Mesendoderm (in vitro differentiated cells): ENCODE measurements around the gene PRDM2.

Experiments used
- DNase-seq: peaks from one replicate; pipeline ENCODE4 v3.0.0; 2013
- H2AK5ac ChIP-seq: 2 replicates; pipeline ENCODE4 v1.6.1; 2013; ENCODE audit warnings: low read length, inconsistent platforms
- H2BK120ac ChIP-seq: 2 replicates; pipeline ENCODE4 v1.6.1; 2013; ENCODE audit warnings: low read depth, mild to moderate bottlenecking, low read length, moderate library complexity, mixed read lengths
- H2BK15ac ChIP-seq: replicated peaks from 2 replicates; pipeline ENCODE4 v1.6.1; 2013; ENCODE audit warnings: low read depth, mild to moderate bottlenecking, moderate library complexity
- H2BK5ac ChIP-seq: 2 replicates; pipeline ENCODE4 v1.6.1; 2013; ENCODE audit warnings: low read length, inconsistent platforms
- H3K18ac ChIP-seq: 2 replicates; pipeline ENCODE4 v1.6.1; 2013; ENCODE audit warnings: mild to moderate bottlenecking, low read length, mixed read lengths
- H3K23ac ChIP-seq: one replicate; pipeline ENCODE4 v1.6.1; 2013; ENCODE audit warnings: low read length
- H3K27ac ChIP-seq: 2 replicates; pipeline ENCODE4 v1.5.1; 2013; ENCODE audit warnings: low read depth, mild to moderate bottlenecking, inconsistent platforms, low read length, moderate library complexity
- H3K27me3 ChIP-seq: 2 replicates; pipeline ENCODE4 v1.6.1; 2013; ENCODE audit warnings: low read length, control low read depth, mild to moderate bottlenecking, inconsistent platforms; ENCODE audit not compliant: insufficient read depth, poor library complexity
- H3K36me3 ChIP-seq: 2 replicates; pipeline ENCODE4 v1.6.1; 2013; ENCODE audit warnings: low read length, inconsistent platforms; ENCODE audit not compliant: control insufficient read depth, insufficient read depth
- H3K4ac ChIP-seq: one replicate; pipeline ENCODE4 v1.6.1; 2013; ENCODE audit warnings: low read depth, mild to moderate bottlenecking, low read length, moderate library complexity
- H3K4me1 ChIP-seq: 2 replicates; pipeline ENCODE4 v1.6.1; 2013; ENCODE audit warnings: low read depth, low read length, inconsistent platforms; ENCODE audit not compliant: control insufficient read depth
- H3K4me2 ChIP-seq: 2 replicates; pipeline ENCODE4 v1.6.1; 2013; ENCODE audit warnings: low read length
- H3K4me3 ChIP-seq: 2 replicates; pipeline ENCODE4 v1.5.1; 2013; ENCODE audit warnings: mild to moderate bottlenecking, low read length
- H3K56ac ChIP-seq: one replicate; pipeline ENCODE4 v1.6.1; 2013; ENCODE audit warnings: low read length
- H3K79me1 ChIP-seq: 2 replicates; pipeline ENCODE4 v1.6.1; 2013; ENCODE audit warnings: low read length, inconsistent platforms
- H3K79me2 ChIP-seq: 2 replicates; pipeline ENCODE4 v1.6.1; 2013; ENCODE audit warnings: mild to moderate bottlenecking, low read length; ENCODE audit not compliant: control insufficient read depth, insufficient read depth
- H3K9ac ChIP-seq: 2 replicates; pipeline ENCODE4 v1.6.1; 2013; ENCODE audit warnings: low read length, inconsistent platforms
- H4K5ac ChIP-seq: one replicate; pipeline ENCODE4 v1.6.1; 2013; ENCODE audit warnings: low read length
- H4K8ac ChIP-seq: one replicate; pipeline ENCODE4 v1.6.1; 2013; ENCODE audit warnings: low read depth, mild to moderate bottlenecking, control low read depth, low read length, moderate library complexity
- WGBS: extraction: QIAGEN DNeasy Blood & Tissue Kit; methylation state at CpG from one replicate; pipeline ENCODE4 v1.1.7; 2013; ENCODE audit warnings: low lambda C conversion rate, missing lambda C conversion rate; ENCODE audit not compliant: insufficient coverage; ENCODE audit errors: extremely low coverage; 5-methylcytosine and 5-hydroxymethylcytosine counted together

PRDM2 gene

GRCh38 chr1:13823936-13824335 is 123.9 kb downstream of the PRDM2 start:
- Histone ChIP-seq H3K4me1 (no peaks in the 10 kb centered on the region), H3K36me3 (no peaks in the 10 kb centered on the region), H3K18ac (no peak overlapping the region), H2BK120ac (no peak overlapping the region), H3K4ac (no peak overlapping the region), H3K56ac (no peak overlapping the region), H4K8ac (no peak overlapping the region), H2BK15ac (no peak overlapping the region), H3K4me2 (no peak overlapping the region), H3K9ac (no peak overlapping the region), H2BK5ac (no peak overlapping the region), H2AK5ac (no peak overlapping the region), H3K23ac (no peak overlapping the region), H3K4me3 (no peak overlapping the region), H4K5ac (no peak overlapping the region), H3K79me1 (no peaks in the 10 kb centered on the region), H3K27me3 (no peaks in the 10 kb centered on the region), H3K27ac (no peak overlapping the region), H3K79me2 (no peaks in the 10 kb centered on the region)
- WGBS = no CpG with 5 or more reads among the region's 11 CpGs
- DNase-seq = no peak

DNA sequence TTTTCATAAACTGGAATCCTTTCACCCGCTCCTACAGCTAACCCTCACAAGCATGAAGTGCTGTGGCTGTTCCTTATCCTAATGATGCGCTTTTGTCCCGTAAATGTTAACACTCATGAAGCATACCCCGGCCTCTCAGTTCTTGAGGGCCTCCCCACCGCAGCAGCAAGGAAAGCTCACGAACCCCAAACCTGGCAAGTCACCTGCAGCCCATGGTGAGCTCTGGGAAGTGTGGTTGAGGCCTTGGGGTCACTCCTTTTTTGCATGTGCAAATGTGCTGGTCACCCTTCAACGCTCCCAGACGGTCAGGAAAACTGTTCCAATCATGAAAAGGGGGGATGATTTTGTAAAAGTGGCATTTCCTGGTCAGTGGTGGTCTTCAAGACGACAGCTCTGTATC is 124.6 kb downstream of the PRDM2 start:
- Histone ChIP-seq H2BK120ac (no peak overlapping the region), H3K79me1 (no peaks in the 10 kb centered on the region), H3K36me3 (no peaks in the 10 kb centered on the region), H3K4me1 (no peaks in the 10 kb centered on the region), H3K27me3 (no peaks in the 10 kb centered on the region), H3K79me2 (no peaks in the 10 kb centered on the region), H3K4me2 (no peak overlapping the region), H3K18ac (no peak overlapping the region), H3K9ac (no peak overlapping the region), H4K5ac (no peak overlapping the region), H3K4ac (no peak overlapping the region), H3K23ac (no peak overlapping the region), H3K56ac (no peak overlapping the region), H3K4me3 (no peak overlapping the region), H4K8ac (no peak overlapping the region), H2AK5ac (no peak overlapping the region), H3K27ac (no peak overlapping the region), H2BK5ac (no peak overlapping the region), H2BK15ac (no peak overlapping the region)
- no CpG with 5 or more reads among the region's 9 CpGs for WGBS
- no peak for DNase-seq

DNA sequence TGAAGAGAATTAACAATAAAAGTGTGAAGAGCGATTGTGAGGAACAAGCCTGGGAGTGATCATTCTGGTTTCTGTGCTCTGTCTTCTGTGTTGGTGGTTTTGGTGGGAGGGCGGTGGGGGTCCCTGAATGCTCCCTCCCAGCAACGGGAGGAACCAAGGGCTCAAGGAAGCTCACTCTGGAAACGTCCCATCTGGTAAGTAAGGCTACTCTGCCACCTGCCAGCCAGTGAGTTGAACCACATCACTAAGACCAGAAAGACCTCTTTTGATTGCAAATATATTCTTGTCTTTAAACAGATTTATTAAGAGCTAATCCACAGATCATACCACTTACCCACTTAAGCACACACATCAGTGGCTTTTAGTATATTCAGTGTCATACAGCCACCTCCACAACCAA is 125.0 kb downstream of the PRDM2 start:
- Histone ChIP-seq H2BK120ac (no peak overlapping the region), H3K27me3 (no peaks in the 10 kb centered on the region), H2BK5ac (no peak overlapping the region), H3K36me3 (no peaks in the 10 kb centered on the region), H2BK15ac (no peak overlapping the region), H4K8ac (no peak overlapping the region), H3K56ac (no peak overlapping the region), H3K18ac (no peak overlapping the region), H3K4me3 (no peak overlapping the region), H2AK5ac (no peak overlapping the region), H3K79me1 (no peaks in the 10 kb centered on the region), H3K4me2 (no peak overlapping the region), H3K79me2 (no peaks in the 10 kb centered on the region), H3K4ac (no peak overlapping the region), H3K9ac (no peak overlapping the region), H3K27ac (no peak overlapping the region), H4K5ac (no peak overlapping the region), H3K23ac (no peak overlapping the region), H3K4me1 (no peaks in the 10 kb centered on the region)
- no CpG with 5 or more reads among the region's 4 CpGs for WGBS
- DNase-seq = no peak

GRCh38 chr1:13826009-13826408 is 126.0 kb downstream of the PRDM2 start:
- no peaks in the 10 kb centered on the region for H3K4me1 ChIP-seq
- H3K27me3 ChIP-seq = no peaks in the 10 kb centered on the region
- no CpG with 5 or more reads among the region's 2 CpGs for WGBS
- H2BK5ac ChIP-seq = no peak overlapping the region
- H4K8ac ChIP-seq = no peak overlapping the region
- no peak overlapping the region for H3K27ac ChIP-seq
- H4K5ac ChIP-seq = no peak overlapping the region
- no peak overlapping the region for H3K18ac ChIP-seq
- no peaks in the 10 kb centered on the region for H3K79me2 ChIP-seq
- no peak overlapping the region for H2BK120ac ChIP-seq
- no peak overlapping the region for H3K4me3 ChIP-seq
- no peak overlapping the region for H3K56ac ChIP-seq
- H3K4ac ChIP-seq = no peak overlapping the region
- no peak overlapping the region for H2BK15ac ChIP-seq
- DNase-seq = no peak
- H3K36me3 ChIP-seq = no peaks in the 10 kb centered on the region
- H2AK5ac ChIP-seq = no peak overlapping the region
- H3K79me1 ChIP-seq = no peaks in the 10 kb centered on the region
- no peak overlapping the region for H3K4me2 ChIP-seq
- no peak overlapping the region for H3K23ac ChIP-seq
- no peak overlapping the region for H3K9ac ChIP-seq

- Histone ChIP-seq H3K18ac (no peak overlapping the region), H3K79me1 (no peaks in the 10 kb centered on the region), H3K79me2 (no peaks in the 10 kb centered on the region), H3K4ac (no peak overlapping the region), H2BK15ac (no peak overlapping the region), H3K23ac (no peak overlapping the region), H2AK5ac (no peak overlapping the region), H4K5ac (no peak overlapping the region), H3K4me3 (no peak overlapping the region), H3K56ac (no peak overlapping the region), H2BK5ac (no peak overlapping the region), H3K4me2 (no peak overlapping the region), H3K9ac (no peak overlapping the region), H2BK120ac (no peak overlapping the region), H3K27ac (no peak overlapping the region), H4K8ac (no peak overlapping the region), H3K36me3 (no peaks in the 10 kb centered on the region), H3K4me1 (no peaks in the 10 kb centered on the region), H3K27me3 (no peaks in the 10 kb centered on the region)
- no peak for DNase-seq
- WGBS = no CpG with 5 or more reads among the region's 6 CpGs
Measured at GRCh38 chr1:13826591-13826990, 126.6 kb downstream of the PRDM2 start.

DNA sequence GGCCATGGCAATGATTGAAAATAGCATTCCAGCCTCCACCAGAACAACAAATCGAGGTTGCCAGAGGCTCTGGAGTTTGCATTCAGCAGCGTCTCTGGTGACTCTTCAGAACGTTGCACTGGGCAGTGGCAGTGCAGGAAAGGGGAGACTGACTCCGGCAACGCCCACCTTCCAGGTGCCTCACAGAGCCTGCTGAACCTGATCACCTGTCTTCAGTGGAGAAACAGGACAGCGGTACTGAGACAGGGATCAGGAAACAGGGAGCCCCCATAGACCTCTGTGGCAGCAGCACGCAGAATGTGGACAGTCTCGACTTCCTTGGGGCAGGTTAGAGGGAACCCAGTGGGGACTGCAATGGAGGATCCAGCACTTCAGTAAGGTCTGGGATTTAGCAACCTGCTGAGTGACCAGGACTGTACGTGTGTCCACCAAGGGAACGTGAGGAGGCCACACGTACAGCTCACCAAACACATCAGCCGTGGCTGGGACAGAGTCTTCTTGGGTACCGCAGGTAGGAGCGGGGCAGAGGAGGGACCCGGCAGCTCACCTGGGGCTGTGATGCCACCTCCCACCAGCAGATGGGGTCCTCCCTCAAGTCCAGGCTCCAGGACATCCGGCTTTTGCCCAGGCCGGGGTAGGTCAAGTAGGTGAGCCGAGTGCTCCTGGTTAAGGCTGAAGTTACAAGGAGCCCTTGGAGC is 128.6 kb downstream of the PRDM2 start:
- peak; percentile 79 for DNase-seq
- H2BK15ac ChIP-seq = no peak overlapping the region
- H3K27ac ChIP-seq = no peak overlapping the region
- H2BK120ac ChIP-seq = no peak overlapping the region
- H3K4me3 ChIP-seq = no peak overlapping the region
- no peak overlapping the region for H4K8ac ChIP-seq
- no peak overlapping the region for H4K5ac ChIP-seq
- H3K23ac ChIP-seq = no peak overlapping the region
- no peaks in the 10 kb centered on the region for H3K4me1 ChIP-seq
- no peak overlapping the region for H3K4me2 ChIP-seq
- no peak overlapping the region for H3K18ac ChIP-seq
- H3K27me3 ChIP-seq = no peaks in the 10 kb centered on the region
- no peak overlapping the region for H3K56ac ChIP-seq
- no peaks in the 10 kb centered on the region for H3K36me3 ChIP-seq
- no peak overlapping the region for H2AK5ac ChIP-seq
- H3K4ac ChIP-seq = no peak overlapping the region
- H3K79me1 ChIP-seq = no peaks in the 10 kb centered on the region
- no peaks in the 10 kb centered on the region for H3K79me2 ChIP-seq
- no peak overlapping the region for H3K9ac ChIP-seq
- no CpG with 5 or more reads among the region's 18 CpGs for WGBS
- no peak overlapping the region for H2BK5ac ChIP-seq
